Head of caudate nucleus (tissue), 42 donors: ENCODE results near the gene C19orf47.

Experiments
- DNase-seq, 42 donors: peaks; one replicate each; pipeline versions ENCODE4 v3.0.0 to v3.0.0-alpha.2; 2020 to 2021; ENCODE audit warnings: mixed read lengths in 7 of 42
- intact Hi-C: fragments of 100-400 bp; cut with DNase I; formaldehyde crosslinking; loops from one replicate; pipeline ENCODE4 v1.15.0; 2022

The C19orf47 gene, protein sequence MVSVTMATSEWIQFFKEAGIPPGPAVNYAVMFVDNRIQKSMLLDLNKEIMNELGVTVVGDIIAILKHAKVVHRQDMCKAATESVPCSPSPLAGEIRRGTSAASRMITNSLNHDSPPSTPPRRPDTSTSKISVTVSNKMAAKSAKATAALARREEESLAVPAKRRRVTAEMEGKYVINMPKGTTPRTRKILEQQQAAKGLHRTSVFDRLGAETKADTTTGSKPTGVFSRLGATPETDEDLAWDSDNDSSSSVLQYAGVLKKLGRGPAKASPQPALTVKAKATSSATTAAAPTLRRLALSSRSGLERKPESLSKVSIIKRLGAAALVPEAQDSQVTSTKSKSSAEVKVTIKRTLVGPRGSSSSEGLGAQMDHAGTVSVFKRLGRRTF

DNA sequence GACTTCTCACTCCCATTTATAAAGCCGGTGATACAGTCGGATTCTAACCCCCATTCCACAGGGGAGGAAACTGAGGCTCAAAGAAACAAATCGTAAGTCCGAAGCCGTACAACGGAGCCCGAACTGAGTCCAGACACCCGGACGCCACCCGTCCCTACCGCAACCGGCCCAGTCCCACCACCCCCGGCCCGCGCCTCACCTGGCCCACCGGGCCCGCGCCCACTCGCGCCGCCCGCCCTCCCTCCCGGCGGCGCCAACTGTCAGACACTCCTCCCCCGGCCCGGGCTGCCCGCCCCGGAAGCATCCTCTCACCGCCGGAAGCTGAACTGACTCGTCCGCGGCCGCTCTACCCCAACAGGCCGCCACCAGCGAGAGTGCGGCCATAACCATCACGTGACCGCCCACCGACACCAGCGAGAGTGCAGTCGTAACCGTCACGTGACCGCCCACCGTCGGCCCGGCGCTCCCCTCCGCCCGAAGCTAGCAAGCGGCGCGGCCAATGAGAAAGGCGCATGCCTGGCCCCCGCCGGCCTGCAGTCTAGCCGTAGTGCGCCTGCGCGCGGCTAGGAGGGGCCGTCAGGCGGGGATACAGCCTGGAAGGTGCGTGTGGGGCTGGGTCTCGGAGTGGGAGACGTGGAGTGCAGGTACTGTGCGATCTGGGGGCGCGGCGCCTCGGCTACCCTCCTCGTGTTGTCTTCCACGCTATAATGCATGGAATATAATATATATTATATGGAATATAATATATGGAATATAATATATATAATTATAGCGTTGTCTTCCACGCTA lies at the start of gene C19orf47, which contains the start of gene PLD3:
C19orf47 (minus strand) TSS at position 273 of the 789 bp plus-strand sequence. CDS start 6,540 bp downstream, outside the sequence.
PLD3 (plus strand) TSS at position 571 of the 789 bp plus-strand sequence. CDS start 17,789 bp downstream, outside the sequence.
- DNase-seq = peak; percentile 98 to 100 (median 100)
- intact Hi-C loops = no loop called here

GRCh38 chr19:40397568-40397906 lies 49.3 kb upstream of the C19orf47 start:
- intact Hi-C loops = no loop called here
- no peak for DNase-seq

DNA sequence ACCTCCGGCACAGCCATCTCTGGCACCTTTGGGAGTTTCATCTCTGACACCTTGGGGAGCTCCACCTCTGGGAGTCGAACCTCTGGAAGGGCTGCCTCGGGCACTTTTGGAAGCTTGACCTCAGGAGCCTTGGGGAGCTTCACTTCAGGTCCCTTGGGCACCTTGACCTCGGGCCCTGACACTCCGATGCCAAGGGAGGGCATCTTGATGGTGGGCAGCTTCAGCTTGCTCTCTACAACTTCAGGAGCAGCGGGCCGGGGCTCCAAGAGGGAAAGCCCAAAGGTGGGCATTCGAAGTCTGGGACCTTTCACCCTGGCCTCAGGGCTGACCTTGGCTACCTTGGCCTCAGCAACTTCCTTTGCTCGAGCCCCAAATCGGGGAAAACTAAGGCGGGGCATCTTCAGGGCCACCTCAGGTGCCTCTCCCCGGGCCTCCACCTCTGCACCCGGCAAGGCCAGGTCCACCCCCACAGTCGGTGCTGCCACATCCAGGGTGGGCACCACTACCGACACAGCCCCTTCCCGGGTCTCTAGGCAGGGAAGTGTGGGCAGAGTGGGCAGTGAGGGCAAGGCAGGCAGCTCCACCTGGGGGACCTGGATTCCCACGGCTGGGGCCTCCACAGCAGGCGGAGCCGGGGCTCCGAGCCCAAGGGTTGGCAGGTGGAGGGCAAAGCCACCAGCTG lies 48.8 kb upstream of the C19orf47 start:
- intact Hi-C loops = no loop called here
- DNase-seq = no peak

GRCh38 chr19:40395956-40396355 lies 47.8 kb upstream of the C19orf47 start:
- no peak for DNase-seq
- intact Hi-C loops = no loop called here

- intact Hi-C loops = no loop called here
- no peak for DNase-seq
These were observed 46.6 kb upstream of the C19orf47 start for GRCh38 chr19:40394816-40395210.

DNA sequence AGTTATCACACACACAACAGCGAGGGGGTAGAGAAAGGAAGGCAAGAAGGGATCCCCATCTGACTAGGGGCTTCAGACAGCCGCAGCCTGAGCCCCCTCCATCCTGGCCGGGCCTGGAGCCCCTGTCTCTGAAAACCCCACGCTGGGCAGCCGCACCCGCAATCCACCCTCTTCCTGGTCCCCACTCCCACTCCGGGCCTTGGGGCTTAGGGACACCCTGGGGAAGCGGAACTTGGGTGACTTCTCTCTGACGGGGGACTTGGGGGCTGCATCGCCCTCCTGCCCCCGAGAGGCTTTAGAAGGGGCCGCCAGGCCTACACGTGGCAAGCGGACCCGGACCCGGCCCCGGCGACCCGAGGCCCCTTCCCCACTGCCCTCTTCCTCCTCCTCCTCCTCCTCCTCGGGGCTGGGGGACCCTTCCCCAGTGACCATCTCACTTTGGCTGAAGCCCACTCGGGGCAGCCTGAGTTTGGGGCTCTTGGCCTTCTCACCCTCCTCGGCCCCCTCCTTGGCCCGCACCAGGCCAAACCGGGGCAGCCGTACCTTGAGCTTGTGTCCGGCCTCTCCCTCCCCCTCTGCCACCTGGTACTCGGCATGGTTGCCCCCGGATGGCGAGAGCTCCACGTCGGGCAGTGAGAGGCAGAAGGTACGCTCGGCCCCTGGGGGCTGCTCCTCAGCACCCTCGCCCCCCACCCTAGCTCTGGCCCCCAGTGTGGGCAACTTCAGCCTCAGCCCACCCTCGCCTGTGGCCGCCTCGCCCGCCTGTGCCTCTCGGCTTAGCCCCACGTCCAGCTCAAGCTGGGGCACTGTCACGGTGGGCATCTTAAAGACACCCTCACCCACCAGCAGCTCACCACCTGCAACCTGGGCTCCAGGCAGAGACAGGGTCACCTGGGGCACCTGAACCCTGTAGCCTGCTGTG lies 46.0 kb upstream of the C19orf47 start:
- intact Hi-C loops = no loop called here
- no peak for DNase-seq

- DNase-seq = no peak
- intact Hi-C loops = no loop called here
These were observed 44.8 kb upstream of the C19orf47 start for GRCh38 chr19:40392894-40393517.

DNA sequence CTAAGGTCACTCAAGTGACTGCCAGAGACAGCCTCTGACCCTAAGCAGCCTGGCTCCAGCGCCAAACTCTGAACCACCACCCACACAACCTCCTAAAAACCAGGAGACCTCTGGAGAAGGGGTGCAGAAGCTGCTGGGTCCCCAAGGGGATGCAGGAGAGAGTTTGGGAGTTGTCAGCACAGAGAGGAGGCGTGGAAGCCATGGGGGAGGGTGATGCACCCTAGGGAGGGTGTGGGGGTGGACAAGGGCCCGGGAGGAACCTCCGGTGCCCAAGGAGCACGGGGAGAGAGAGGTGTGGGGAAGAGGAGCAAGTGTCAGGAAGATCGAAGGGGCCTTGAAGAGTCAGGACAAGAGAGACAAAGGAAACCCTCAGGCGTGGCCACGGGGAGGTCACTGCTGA lies 43.9 kb upstream of the C19orf47 start:
- intact Hi-C loops = no loop called here
- peak in 1 of 42 donors; percentile 33 for DNase-seq

DNA sequence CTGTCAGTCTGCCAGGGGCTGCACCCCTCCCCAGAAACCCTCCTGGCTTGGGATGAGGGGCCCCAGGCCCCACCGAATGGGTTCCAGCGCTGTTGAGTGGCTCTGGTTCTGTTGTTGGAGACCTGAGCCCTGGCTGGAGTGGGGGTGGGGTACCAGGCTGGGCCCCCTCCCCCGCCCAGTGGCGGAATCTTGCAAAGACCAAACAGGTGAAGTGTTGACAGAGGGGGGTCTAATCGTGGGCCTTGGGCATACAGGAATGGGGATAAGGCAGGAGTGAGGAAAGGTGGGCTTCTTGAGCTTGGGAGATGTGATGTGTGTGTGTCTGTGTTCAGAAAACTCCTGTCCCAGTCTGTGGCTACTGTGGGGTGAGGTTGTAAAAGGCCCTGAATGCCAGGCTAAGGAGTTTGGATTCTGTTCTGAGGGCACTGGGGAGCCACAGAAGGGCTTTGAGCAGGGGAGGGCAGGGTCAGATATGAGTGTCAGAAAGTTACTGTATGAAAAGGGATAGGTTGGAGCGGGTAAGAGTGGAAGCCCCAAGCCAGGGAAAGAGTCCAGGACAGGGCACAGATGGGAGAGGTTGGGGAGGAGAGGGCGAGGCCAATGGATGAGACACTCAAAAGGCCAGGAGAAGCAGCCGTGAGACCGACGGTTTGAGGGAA lies 42.0 kb upstream of the C19orf47 start, which contains the start of gene HIPK4:
HIPK4 (minus strand) TSS at position 98 of the 659 bp plus-strand sequence. CDS start 279 bp downstream, outside the sequence.
- intact Hi-C loops = no loop called here
- no peak for DNase-seq

GRCh38 chr19:40389404-40390083 lies 41.3 kb upstream of the C19orf47 start:
- intact Hi-C loops = no loop called here

GRCh38 chr19:40388481-40388880 lies 40.3 kb upstream of the C19orf47 start:
- DNase-seq = no peak
- intact Hi-C loops = no loop called here

More at GRCh38 chr19:40389404-40390083, 41.3 kb upstream of the C19orf47 start:
- DNase-seq = no peak

DNA sequence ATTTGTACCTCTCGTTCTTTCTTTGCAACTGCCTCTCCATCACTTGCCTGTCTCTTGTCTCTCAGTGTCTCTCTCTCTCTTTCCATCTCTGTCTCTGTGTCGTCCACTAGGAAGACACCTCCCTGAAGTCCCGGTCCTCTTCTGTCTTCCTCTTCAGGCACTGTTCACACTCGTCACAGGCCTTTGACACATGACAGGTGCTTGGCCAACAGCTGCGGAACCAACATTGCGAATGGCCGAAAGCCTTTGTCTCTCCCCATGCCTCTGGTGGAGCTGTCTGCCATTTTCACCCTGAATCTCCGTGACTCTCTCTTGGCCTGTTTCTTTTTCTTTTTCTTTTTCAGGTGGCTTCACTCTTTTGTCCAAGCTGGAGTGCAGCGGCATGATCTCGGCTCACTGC lies 39.0 kb upstream of the C19orf47 start:
- intact Hi-C loops = no loop called here
- DNase-seq = no peak

- DNase-seq = no peak
- intact Hi-C loops = no loop called here
These were observed 35.6 kb upstream of the C19orf47 start for GRCh38 chr19:40383668-40384248.

DNA sequence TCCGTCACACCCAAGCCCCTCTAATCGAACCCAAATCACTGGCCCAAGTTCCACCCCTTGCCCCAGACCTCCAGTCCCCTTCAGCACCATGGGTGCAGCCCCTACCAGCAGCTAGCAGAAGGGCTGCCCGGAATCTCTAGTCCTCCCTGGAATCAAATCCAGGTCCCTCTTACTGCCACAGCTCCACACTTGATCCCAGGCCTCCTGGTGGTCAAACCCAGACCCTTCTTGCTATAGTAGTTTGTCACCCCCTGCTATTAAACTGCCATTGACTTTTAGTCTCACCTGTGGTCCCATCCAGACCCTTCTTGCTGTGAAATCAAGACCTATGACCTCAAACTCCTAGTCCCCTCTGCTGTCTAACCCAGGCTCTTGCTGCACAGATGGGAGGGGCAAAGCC lies 33.1 kb upstream of the C19orf47 start:
- no peak for DNase-seq
- intact Hi-C loops = no loop called here

DNA sequence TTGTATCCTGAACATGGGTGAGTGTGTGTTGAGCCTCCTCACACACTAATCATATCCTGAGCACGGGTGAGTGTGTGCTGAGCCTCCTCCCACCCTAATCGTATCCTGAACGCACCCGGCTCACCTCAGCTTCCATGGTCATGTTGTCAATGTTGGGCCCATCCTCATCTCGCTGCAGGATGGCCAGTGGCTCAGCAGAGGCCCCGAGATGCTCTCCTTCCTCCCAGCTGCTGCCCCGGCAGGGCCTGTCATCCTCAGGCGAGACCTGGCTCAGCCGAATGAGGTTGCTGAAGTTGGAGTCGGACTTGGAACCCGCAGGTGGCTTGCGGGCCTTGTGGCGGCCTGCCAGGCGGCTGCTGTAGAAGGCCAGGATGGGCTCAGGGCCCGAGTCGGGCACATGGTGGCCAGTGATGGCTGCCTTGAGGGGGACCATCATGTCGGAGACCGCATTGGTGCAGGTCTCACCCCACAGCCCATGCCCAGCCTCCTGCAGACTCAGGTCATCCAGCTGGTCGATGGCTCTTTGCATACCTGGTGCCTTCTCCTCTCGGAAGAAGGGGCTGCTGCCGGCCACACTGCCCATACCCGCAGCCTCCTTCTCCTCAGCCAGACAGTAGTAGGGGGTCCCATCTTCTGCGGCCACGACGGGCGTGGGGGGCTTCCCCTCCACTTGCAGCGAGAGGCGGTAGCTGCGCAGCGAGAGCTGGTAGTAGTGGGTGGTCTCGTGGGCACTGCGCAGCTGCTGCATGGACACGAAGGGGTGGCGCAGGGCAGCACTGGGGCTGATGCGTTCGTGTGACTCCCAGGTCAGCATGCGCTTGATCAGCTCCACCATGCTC lies 32.2 kb upstream of the C19orf47 start:
- DNase-seq = no peak
- intact Hi-C loops = no loop called here
